Neural cell (in vitro differentiated cells): ENCODE measurements around the gene HOXB9. TPM values are rescaled to one million over a fixed set of nuclear protein-coding genes. Genes with fewer than 3 reads are reported as not detected.

Experiments
- H2AFZ ChIP-seq: fragments of 200-600, 300-800 bp; sonication (generic), shearing (Covaris generic); 2 replicates; pipeline ENCODE4 v1.6.0; 2014; ENCODE audit warnings: low read depth, mild to moderate bottlenecking, antibody characterized with exemption, low read length, moderate library complexity
- H3F3A ChIP-seq: fragments of 200-600 bp; shearing (Covaris generic); 2 replicates; pipeline ENCODE4 v1.6.1; 2016; ENCODE audit warnings: mild to moderate bottlenecking, moderate library complexity, mixed read lengths, antibody characterized with exemption, low read length; ENCODE audit not compliant: insufficient read depth, poor library complexity, severe bottlenecking
- H3K27ac ChIP-seq: fragments of 200-600, 300-800 bp; sonication (generic), shearing (Covaris generic); 2 replicates; pipeline ENCODE4 v1.5.1; 2014; ENCODE audit warnings: mild to moderate bottlenecking, low read length, moderate library complexity
- H3K27me3 ChIP-seq: fragments of 300-800, 200-600 bp; sonication (generic), shearing (Covaris generic); 2 replicates; pipeline ENCODE4 v1.6.0; 2014; ENCODE audit warnings: mild to moderate bottlenecking, low read depth, low read length, moderate library complexity; ENCODE audit not compliant: insufficient read depth
- H3K36me3 ChIP-seq: fragments of 300-800, 200-600 bp; sonication (generic), shearing (Covaris generic); 2 replicates; pipeline ENCODE4 v1.5.1; 2014; ENCODE audit warnings: mild to moderate bottlenecking, antibody characterized with exemption, low read length, moderate library complexity; ENCODE audit not compliant: insufficient read depth
- H3K4me2 ChIP-seq: fragments of 300-800, 200-600 bp; sonication (generic), shearing (Covaris generic); 2 replicates; pipeline ENCODE4 v1.6.0; 2014; ENCODE audit warnings: mild to moderate bottlenecking, low read length
- H3K4me3 ChIP-seq: fragments of 300-800, 200-600 bp; sonication (generic), shearing (Covaris generic); 2 replicates; pipeline ENCODE4 v1.5.1; 2014; ENCODE audit warnings: mild to moderate bottlenecking, low read length, moderate library complexity
- H3K79me2 ChIP-seq: fragments of 200-600 bp; shearing (Covaris generic); replicated peaks from 2 replicates; pipeline ENCODE4 v1.6.0; 2014; ENCODE audit warnings: mild to moderate bottlenecking, low read length, moderate library complexity; ENCODE audit not compliant: insufficient read depth
- H3K9ac ChIP-seq: fragments of 300-800, 200-600 bp; sonication (generic), shearing (Covaris generic); 2 replicates; pipeline ENCODE4 v1.6.1; 2016; ENCODE audit warnings: mild to moderate bottlenecking, low read length, mixed read lengths
- H3K9me2 ChIP-seq: fragments of 200-600 bp; shearing (Covaris generic); 2 replicates; pipeline ENCODE4 v1.6.1; 2016; ENCODE audit warnings: mild to moderate bottlenecking, low read length, mixed read lengths; ENCODE audit not compliant: insufficient read depth
- H3K9me3 ChIP-seq: fragments of 200-600, 300-800 bp; sonication (generic), shearing (Covaris generic); 2 replicates; pipeline ENCODE4 v1.6.1; 2016; ENCODE audit warnings: mild to moderate bottlenecking, mixed run types, low read length, moderate library complexity, mixed read lengths
- H4K20me1 ChIP-seq: fragments of 200-600 bp; shearing (Covaris generic); 2 replicates; pipeline ENCODE4 v1.6.1; 2016; ENCODE audit warnings: mild to moderate bottlenecking, mixed run types; ENCODE audit not compliant: insufficient read depth
- EP300 ChIP-seq: fragments of 450-650 bp; conservative IDR thresholded peaks from 2 replicates; pipeline ENCODE4 v1.6.1; 2014; ENCODE audit warnings: antibody characterized with exemption, mild to moderate bottlenecking, moderate library complexity; ENCODE audit not compliant: poor library complexity, severe bottlenecking
- EZH2 ChIP-seq: fragments of 200-600, 300-800 bp; shearing (Covaris generic), sonication (generic); IDR thresholded peaks from 2 replicates; pipeline ENCODE4 v1.6.1; 2014; ENCODE audit warnings: antibody characterized with exemption, low read length, borderline replicate concordance, mild to moderate bottlenecking; ENCODE audit not compliant: insufficient read depth, poor library complexity, severe bottlenecking
- MXI1 ChIP-seq: fragments of 450-650 bp; conservative IDR thresholded peaks from 2 replicates; pipeline ENCODE4 v1.6.1; 2014; ENCODE audit warnings: antibody characterized with exemption, mild to moderate bottlenecking; ENCODE audit not compliant: poor library complexity, severe bottlenecking
- POLR2AphosphoS5 ChIP-seq: IDR thresholded peaks from 2 replicates; pipeline ENCODE4 v1.6.1; 2012
- RAD21 ChIP-seq: fragments of 450-650 bp; conservative IDR thresholded peaks from 2 replicates; pipeline ENCODE4 v1.6.1; 2014; ENCODE audit warnings: antibody characterized with exemption, mild to moderate bottlenecking, moderate library complexity
- SMC3 ChIP-seq: fragments of 450-650 bp; conservative IDR thresholded peaks from 2 replicates; pipeline ENCODE4 v1.6.1; 2014; ENCODE audit warnings: antibody characterized with exemption, mild to moderate bottlenecking, moderate library complexity; ENCODE audit not compliant: poor library complexity
- TAF1 ChIP-seq: IDR thresholded peaks from 2 replicates; pipeline ENCODE4 v1.6.1; 2012; ENCODE audit warnings: low read depth
- polyA plus RNA-seq: library from polyadenylated mRNA; depleted of rRNA; stranded (reverse); fragments of >200 nt; gene quantifications from 2 replicates; pipeline ENCODE4 v1.2.3, GENCODE V29; 2014
- TF ChIP-seq, protein P1 (sequence below): IDR thresholded peaks from 2 replicates; pipeline ENCODE4 v1.6.1; 2012; ENCODE audit warnings: borderline replicate concordance
- TF ChIP-seq, protein P2 (sequence below): fragments of 450-650 bp; IDR thresholded peaks from 2 replicates; pipeline ENCODE4 v1.5.1; 2014; ENCODE audit warnings: antibody characterized with exemption, mild to moderate bottlenecking, moderate library complexity; ENCODE audit not compliant: poor library complexity, severe bottlenecking

The HOXB9 gene
- polyA plus RNA-seq, 1 donor from 2014 or later = not detected

DNA sequence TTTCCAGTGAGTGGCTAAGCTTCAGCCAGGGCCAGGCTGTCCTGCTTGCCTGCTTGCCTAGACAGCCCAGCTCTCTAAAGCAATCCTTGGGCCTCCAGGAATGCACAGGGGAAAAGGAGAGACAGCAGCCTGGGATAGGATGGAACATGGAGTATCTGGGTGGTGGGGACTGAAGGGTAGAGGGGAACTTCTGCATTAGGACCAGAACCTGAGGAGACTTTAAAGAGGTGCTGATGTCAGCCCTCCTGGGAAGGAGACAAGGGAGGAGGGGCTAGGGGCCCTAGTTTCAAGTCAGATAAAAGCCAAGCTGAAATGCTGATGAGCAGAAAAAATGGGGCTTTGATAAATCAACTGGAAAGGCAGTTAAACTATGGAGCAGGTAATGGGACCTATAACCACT, 17.1 kb downstream of the HOXB9 start:
- Histone ChIP-seq H3K27ac (no peak overlapping the region), H4K20me1 (no peaks in the 10 kb centered on the region), H3K9me3 (peaks cover 12% of the 10 kb centered on the region), H3K79me2 (no peaks in the 10 kb centered on the region), H3K36me3 (no peaks in the 10 kb centered on the region), H3K4me2 (no peak overlapping the region), H3K9me2 (no peaks in the 10 kb centered on the region), H2AFZ (no peak overlapping the region), H3K27me3 (peaks cover 99% of the 10 kb centered on the region), H3F3A (no peaks in the 10 kb centered on the region), H3K4me3 (no peak overlapping the region), H3K9ac (no peak overlapping the region)
- TF ChIP-seq, protein P1, sequence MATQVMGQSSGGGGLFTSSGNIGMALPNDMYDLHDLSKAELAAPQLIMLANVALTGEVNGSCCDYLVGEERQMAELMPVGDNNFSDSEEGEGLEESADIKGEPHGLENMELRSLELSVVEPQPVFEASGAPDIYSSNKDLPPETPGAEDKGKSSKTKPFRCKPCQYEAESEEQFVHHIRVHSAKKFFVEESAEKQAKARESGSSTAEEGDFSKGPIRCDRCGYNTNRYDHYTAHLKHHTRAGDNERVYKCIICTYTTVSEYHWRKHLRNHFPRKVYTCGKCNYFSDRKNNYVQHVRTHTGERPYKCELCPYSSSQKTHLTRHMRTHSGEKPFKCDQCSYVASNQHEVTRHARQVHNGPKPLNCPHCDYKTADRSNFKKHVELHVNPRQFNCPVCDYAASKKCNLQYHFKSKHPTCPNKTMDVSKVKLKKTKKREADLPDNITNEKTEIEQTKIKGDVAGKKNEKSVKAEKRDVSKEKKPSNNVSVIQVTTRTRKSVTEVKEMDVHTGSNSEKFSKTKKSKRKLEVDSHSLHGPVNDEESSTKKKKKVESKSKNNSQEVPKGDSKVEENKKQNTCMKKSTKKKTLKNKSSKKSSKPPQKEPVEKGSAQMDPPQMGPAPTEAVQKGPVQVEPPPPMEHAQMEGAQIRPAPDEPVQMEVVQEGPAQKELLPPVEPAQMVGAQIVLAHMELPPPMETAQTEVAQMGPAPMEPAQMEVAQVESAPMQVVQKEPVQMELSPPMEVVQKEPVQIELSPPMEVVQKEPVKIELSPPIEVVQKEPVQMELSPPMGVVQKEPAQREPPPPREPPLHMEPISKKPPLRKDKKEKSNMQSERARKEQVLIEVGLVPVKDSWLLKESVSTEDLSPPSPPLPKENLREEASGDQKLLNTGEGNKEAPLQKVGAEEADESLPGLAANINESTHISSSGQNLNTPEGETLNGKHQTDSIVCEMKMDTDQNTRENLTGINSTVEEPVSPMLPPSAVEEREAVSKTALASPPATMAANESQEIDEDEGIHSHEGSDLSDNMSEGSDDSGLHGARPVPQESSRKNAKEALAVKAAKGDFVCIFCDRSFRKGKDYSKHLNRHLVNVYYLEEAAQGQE = no peak
- TF ChIP-seq MXI1 = no peak
- no peak for TF ChIP-seq EP300
- no peak for TF ChIP-seq EZH2
- TF ChIP-seq, protein P2, sequence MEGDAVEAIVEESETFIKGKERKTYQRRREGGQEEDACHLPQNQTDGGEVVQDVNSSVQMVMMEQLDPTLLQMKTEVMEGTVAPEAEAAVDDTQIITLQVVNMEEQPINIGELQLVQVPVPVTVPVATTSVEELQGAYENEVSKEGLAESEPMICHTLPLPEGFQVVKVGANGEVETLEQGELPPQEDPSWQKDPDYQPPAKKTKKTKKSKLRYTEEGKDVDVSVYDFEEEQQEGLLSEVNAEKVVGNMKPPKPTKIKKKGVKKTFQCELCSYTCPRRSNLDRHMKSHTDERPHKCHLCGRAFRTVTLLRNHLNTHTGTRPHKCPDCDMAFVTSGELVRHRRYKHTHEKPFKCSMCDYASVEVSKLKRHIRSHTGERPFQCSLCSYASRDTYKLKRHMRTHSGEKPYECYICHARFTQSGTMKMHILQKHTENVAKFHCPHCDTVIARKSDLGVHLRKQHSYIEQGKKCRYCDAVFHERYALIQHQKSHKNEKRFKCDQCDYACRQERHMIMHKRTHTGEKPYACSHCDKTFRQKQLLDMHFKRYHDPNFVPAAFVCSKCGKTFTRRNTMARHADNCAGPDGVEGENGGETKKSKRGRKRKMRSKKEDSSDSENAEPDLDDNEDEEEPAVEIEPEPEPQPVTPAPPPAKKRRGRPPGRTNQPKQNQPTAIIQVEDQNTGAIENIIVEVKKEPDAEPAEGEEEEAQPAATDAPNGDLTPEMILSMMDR = no peak
- no peak for TF ChIP-seq TAF1
- TF ChIP-seq POLR2AphosphoS5 = no peak
- no peak for TF ChIP-seq SMC3

DNA sequence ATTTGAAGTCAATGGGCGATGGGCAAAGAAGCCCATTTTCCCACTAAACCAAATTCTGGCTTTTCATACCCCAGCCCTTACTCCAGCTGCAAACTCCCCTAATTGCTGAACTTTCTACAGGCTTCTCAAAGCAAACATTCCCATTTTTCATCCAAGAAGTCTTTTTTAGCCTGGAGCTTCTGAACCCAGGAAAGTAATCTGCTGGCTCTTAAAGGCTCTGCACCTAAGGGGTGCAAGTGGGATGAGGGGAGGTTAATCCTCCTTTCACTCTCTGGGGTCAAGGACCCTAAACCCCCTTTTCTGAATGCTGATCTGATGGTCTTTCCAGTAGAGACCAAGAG, 17.7 kb downstream of the HOXB9 start:
- peaks cover 99% of the 10 kb centered on the region for H3K27me3 ChIP-seq
- no peak overlapping the region for H3K4me3 ChIP-seq
- no peaks in the 10 kb centered on the region for H4K20me1 ChIP-seq

More for the DNA sequence above, 17.7 kb downstream of the HOXB9 start:
- no peak overlapping the region for H3K4me2 ChIP-seq
- no peak overlapping the region for H3K27ac ChIP-seq
- H3K9me3 ChIP-seq = peaks cover 18% of the 10 kb centered on the region
- H3K9ac ChIP-seq = no peak overlapping the region
- H2AFZ ChIP-seq = no peak overlapping the region
- H3K79me2 ChIP-seq = no peaks in the 10 kb centered on the region
- TF ChIP-seq MXI1 = no peak
- TF ChIP-seq, protein P2 = no peak
- no peak for TF ChIP-seq EP300
- no peak for TF ChIP-seq POLR2AphosphoS5
- TF ChIP-seq TAF1 = no peak
- TF ChIP-seq, protein P1 = no peak
- TF ChIP-seq EZH2 = no peak
- TF ChIP-seq SMC3 = no peak
- TF ChIP-seq RAD21 = no peak
- no peaks in the 10 kb centered on the region for H3K9me2 ChIP-seq
- no peaks in the 10 kb centered on the region for H3F3A ChIP-seq
- H3K36me3 ChIP-seq = no peaks in the 10 kb centered on the region
